GM19035 (cell line): ENCODE results near the gene HDC.

ENCODE experiments used
- ATAC-seq: cut with Tn5 transposase; IDR thresholded peaks from one replicate; pipeline ENCODE4 v1.9.1; 2021; ENCODE audit not compliant: unreplicated experiment

The HDC gene

DNA sequence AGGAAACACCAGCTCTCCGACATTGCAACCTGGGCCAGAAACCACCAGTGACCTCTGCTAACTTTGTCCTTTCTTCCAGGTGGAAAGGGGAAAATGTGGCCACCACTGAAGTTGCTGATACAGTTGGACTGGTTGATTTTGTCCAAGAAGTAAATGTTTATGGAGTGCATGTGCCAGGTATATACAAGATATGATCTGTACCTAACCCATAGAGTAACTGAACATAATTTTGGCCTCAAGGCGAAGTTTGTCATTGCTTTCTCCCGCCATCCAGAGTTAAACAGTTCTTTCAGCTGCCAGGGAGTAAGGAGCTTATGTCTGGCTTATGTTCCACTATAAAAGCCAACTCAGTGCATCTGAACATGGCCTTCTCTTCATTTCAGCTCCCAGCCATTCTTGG is 36.7 kb downstream of the HDC start:
- ATAC-seq = no peak

GRCh38 chr15:50227076-50227475 is 38.5 kb downstream of the HDC start:
- no peak for ATAC-seq

- no peak for ATAC-seq
Observed at GRCh38 chr15:50225938-50226337, 39.6 kb downstream of the HDC start.

DNA sequence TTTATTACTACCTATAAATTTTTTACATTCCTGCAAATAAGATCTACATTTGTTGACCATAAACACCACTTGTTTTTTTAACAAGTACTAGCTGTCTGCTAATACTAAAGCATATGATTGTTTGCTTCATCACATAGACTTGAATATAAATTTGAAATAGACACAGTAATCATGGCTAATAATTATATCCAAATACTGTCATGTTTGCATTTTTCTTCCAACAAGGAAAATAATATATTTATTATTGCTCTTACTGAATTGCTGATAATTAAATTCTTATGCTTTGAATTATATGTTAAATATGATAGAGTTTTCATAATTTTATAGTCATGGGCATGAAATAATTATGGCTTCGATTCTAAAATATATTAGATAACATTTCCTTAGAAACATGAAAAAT is 40.5 kb downstream of the HDC start:
- no peak for ATAC-seq

DNA sequence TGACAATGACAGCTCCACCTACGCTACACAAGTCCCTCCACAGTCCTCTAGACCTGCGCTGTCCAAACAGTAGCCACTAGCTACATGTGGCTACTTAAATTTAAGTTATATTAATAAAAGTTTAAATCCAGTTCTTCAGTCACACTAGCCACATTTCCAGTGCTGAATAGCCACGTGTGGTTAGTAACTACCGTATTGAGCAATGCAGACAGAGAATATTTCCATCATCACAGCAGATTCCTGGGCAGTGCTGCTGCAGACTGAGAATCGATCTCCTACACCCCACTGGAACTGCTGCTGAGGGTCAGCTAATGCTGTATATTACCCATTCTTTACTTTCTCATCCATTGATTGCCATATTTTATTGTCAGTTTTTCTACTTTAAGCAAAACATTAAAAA is 40.9 kb downstream of the HDC start:
- ATAC-seq = no peak

DNA sequence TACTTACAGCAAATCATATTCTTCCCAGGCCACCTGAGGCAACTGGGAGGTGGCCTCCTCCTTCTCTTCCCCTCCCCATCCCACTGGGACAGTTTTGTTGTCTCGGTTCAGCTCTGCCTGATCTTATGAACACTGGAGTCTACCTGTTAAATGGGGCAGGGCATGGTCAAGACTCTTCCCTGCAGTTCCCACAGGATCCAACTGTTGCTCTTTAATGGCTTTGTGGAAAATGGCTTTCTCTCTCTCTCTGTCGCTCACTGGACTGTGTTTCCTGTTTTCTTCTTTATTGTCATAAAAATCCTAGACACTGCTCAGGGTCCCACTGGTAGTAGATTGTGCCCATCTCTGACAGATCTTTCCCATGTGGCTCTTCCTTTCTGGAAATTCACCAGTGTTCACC is 43.3 kb downstream of the HDC start:
- ATAC-seq = no peak

GRCh38 chr15:50219820-50220219 is 45.7 kb downstream of the HDC start:
- no peak for ATAC-seq

DNA sequence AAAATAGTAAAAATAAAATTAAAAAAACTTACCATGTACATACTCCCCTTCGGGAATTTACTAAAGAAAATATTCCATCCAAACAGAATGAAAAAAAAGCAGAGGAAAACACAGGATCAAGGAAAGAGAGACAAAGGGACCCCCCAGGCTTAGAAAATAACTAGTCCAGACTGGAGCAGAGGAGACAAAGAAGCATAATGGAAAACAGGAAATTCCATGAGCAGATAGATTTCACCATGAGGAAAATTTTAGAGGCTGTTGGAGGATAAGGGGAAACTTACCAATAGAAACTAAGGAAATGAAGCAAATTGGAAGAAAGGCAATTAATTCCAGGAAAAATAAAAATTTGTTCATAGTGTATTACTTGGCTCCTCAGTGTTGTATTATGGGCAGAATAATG is 46.8 kb downstream of the HDC start:
- ATAC-seq = no peak

- no peak for ATAC-seq
Observed at GRCh38 chr15:50218291-50218690, 47.2 kb downstream of the HDC start.

GRCh38 chr15:50210462-50211157 is 54.9 kb downstream of the HDC start:
- no peak for ATAC-seq

- ATAC-seq = no peak
Observed at GRCh38 chr15:50209809-50210208, 55.7 kb downstream of the HDC start.

DNA sequence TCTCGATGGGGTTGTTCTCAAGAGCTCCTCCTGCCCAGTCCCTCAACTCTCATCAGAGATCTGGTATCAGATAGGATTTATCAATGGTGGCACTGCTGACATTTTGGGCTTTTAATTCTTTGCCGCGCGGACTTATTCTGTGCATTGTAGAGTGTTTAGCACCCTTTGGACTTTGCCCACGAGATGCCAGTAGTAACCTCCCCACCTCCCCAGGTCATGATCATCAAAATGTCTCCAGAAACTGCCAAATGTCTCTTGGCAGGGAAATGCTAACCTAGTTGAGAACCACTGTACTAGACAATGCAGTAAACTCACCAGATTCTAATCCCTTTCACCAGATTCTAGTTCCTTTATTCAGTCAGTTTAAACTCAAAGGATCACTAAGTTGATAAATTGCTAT is 59.5 kb downstream of the HDC start:
- ATAC-seq = no peak

GRCh38 chr15:50202003-50202402 is 63.5 kb downstream of the HDC start:
- no peak for ATAC-seq

DNA sequence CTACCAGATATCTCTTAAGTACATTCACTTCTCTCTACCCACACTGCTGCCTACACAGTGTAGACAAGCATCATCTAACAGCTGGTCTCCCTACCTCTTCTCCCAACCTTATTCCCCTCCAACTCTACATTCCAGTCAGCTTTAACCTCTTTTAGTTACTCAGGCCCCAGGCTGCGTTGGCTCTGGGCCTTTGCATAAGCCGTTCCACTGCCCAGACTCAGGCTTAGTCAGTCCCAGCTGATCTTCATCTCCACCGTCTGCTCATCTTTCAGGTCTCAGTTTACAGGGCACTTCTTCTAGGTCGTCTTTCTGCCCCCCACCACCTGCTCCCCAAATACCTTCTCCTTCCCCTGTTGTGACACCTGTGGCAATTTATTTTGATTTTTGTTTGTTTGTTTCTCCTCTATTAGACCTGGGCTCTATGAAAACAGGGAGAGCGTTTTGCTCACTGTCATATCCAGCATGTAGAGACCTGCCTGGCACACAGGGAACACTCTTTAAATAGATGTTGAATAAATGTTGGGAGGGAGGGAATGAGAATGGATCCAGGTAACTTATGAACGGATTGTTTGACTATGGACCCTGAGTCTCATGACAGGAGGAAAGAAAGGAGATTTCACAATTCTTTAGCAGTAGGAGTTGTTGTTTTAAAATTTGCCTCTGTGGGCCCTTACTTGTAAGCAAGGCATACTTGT is 72.5 kb downstream of the HDC start:
- no peak for ATAC-seq

- ATAC-seq = no peak
Observed at GRCh38 chr15:50192164-50192563, 73.4 kb downstream of the HDC start.
